HEK293 (cell line): ENCODE results near the gene NHEJ1.

ENCODE experiments used
- HOXA7 ChIP-seq: sonication (generic); formaldehyde crosslinking; IDR thresholded peaks from 2 replicates; pipeline ENCODE4 v1.8.1; 2022; ENCODE audit warnings: missing genetic modification reagents, borderline replicate concordance
- ZNF121 ChIP-seq: fragments of 450-650 bp; formaldehyde crosslinking; IDR thresholded peaks from 2 replicates; pipeline ENCODE4 v1.5.1; 2016; ENCODE audit warnings: missing biosample characterization, missing genetic modification characterization
- ZNF184 ChIP-seq: fragments of 450-650 bp; IDR thresholded peaks from 2 replicates; pipeline ENCODE4 v1.5.1; 2018; ENCODE audit warnings: missing biosample characterization, mild to moderate bottlenecking, missing genetic modification characterization
- ZNF274 ChIP-seq, 2 experiments: fragments of 200-500 bp in 1 of 2; fragments of 450-650 bp in 1 of 2; sonication (Bioruptor generic) in 1 of 2; formaldehyde crosslinking in 1 of 2; IDR thresholded peaks; 2 replicates each; pipeline versions ENCODE4 v1.5.1 to v1.6.1; 2014 to 2016; ENCODE audit warnings: borderline replicate concordance in 1 of 2, inconsistent platforms in 1 of 2, low read length in 1 of 2, missing biosample characterization in 1 of 2, missing genetic modification characterization in 1 of 2
- ZNF558 ChIP-seq: fragments of 450-650 bp; formaldehyde crosslinking; IDR thresholded peaks from 2 replicates; pipeline ENCODE4 v1.5.1; 2016; ENCODE audit warnings: missing biosample characterization, missing genetic modification characterization

- TF ChIP-seq HOXA7 (CRISPR knock-in tag) (no peak), ZNF558 (tag by site-specific recombination) (no peak), ZNF184 (tag by site-specific recombination) (no peak), ZNF274 (IDR thresholded peaks at IDR 0.05; ENCODE audit: low read length) (no peak), ZNF274 (tag by site-specific recombination; IDR thresholded peaks at IDR 0.05; ENCODE audit: borderline replicate concordance) (no peak), ZNF121 (tag by site-specific recombination) (no peak)
Measured at GRCh38 chr2:219062081-219062480, 98.5 kb downstream of the NHEJ1 start.
